DND-41 (cell line): ENCODE results near the gene C2CD2.

Source experiments
- CTCF ChIP-seq: IDR thresholded peaks from 2 replicates; pipeline ENCODE4 v1.5.1; 2012; ENCODE audit warnings: borderline replicate concordance, low read length, moderate library complexity, mild to moderate bottlenecking; ENCODE audit not compliant: poor library complexity, severe bottlenecking; ENCODE audit errors: extremely low read depth
- EZH2 ChIP-seq: IDR thresholded peaks from 3 replicates; pipeline ENCODE4 v1.6.1; 2012; ENCODE audit warnings: borderline replicate concordance, low read depth, mild to moderate bottlenecking, moderate library complexity, low read length, inconsistent platforms; ENCODE audit not compliant: severe bottlenecking

GRCh38 chr21:41857771-41858300 lies 96.0 kb downstream of the C2CD2 start:
- no peak for TF ChIP-seq CTCF
- TF ChIP-seq EZH2, result no peak
